Pancreas (tissue), 10 donors: Measurements from ENCODE around the gene PRKCQ. TPM values are rescaled to one million over a fixed set of nuclear protein-coding genes. Genes with fewer than 3 reads are reported as not detected.

Source experiments
- ATAC-seq, 4 donors: fragments of 200-7000 bp; cut with Tn5 transposase; one replicate each; pipeline versions ENCODE4 v1.8.0 to v1.9.1; 2020; ENCODE audit warnings: mild to moderate bottlenecking in 4 of 4, moderate library complexity in 4 of 4
- DNase-seq, 6 donors: peaks; one replicate each; pipeline ENCODE4 v3.0.0-alpha.2; 2020
- FAIRE-seq: peaks from 2 replicates; lab custom pipeline; 2012; peaks lifted over from hg19 to GRCh38; lab: Jason Lieb, UNC
- H3K27ac ChIP-seq, 4 donors: fragments of 200-600 bp; sonication (generic); 1 replicate in 3 of 4; 2 replicates in 1 of 4; pipeline versions ENCODE4 v1.5.0 to v1.8.0; 2020
- H3K27me3 ChIP-seq, 4 donors: fragments of 200-600 bp; one replicate each; pipeline ENCODE4 v1.8.0; 2021
- H3K36me3 ChIP-seq, 3 donors: fragments of 200-600 bp; sonication (generic) in 1 of 3; one replicate each; pipeline versions ENCODE4 v1.5.0 to v1.8.0; 2020 to 2021
- H3K4me1 ChIP-seq, 3 donors: fragments of 200-600 bp; one replicate each; pipeline ENCODE4 v1.8.0; 2021
- H3K4me3 ChIP-seq, 4 donors: fragments of 200-600 bp; sonication (generic) in 2 of 4; one replicate each; pipeline versions ENCODE4 v1.5.0 to v1.8.0; 2020 to 2021
- H3K9me3 ChIP-seq, 4 donors: fragments of 200-600 bp; one replicate each; pipeline ENCODE4 v1.8.0; 2021
- CTCF ChIP-seq, 4 donors: fragments of 200-600 bp; sonication (generic) in 3 of 4; IDR thresholded peaks; one replicate each; pipeline versions ENCODE4 v1.5.0 to v1.8.0; 2021; ENCODE audit warnings: antibody characterized with exemption in 4 of 4
- WGBS, 2 donors: extraction: QIAGEN DNeasy Blood & Tissue Kit; methylation state at CpG; one replicate each; pipeline ENCODE4 v1.1.7; 2013; 5-methylcytosine and 5-hydroxymethylcytosine counted together
- intact Hi-C, 3 donors: fragments of 100-400 bp; cut with DNase I; formaldehyde crosslinking; loops; one replicate each; pipeline versions ENCODE4 v1.11.1 to v1.14.2; 2022
- polyA plus RNA-seq, 2 donors: library from polyadenylated mRNA; stranded (reverse); fragments of 200-250 nt; gene quantifications; one replicate each; pipeline ENCODE4 v1.2.3, GENCODE V29; 2013
- total RNA-seq, 6 donors: library from RNA; stranded (reverse); fragmentation: NEBNext Ultra II Directional in 4 of 6; extraction: Animal tissue kit (Norgen Biotek cat#: 25700) in 4 of 6; gene quantifications; one replicate each; pipeline versions ENCODE4 v1.2.1 to v1.2.4, GENCODE V29; 2021 to 2023
- donor health status: healthy with polysubstance abuse.
- donor health status: DM: no; HTN: no; CAD: no; lungs with moderate emphysema.
- donor health status: DM: no; HTN: no; CAD: no.
- donor health status: control.
- donor health status: control.
- donor health status: Bipolar disorder and iron deficiency.
- donor health status: DM: yes; HTN: yes; CAD: no.
- donor health status: DM: no; HTN: no; CAD: no.
- donor health status: DM: no; HTN: no; CAD: no.
- donor health status: DM: yes; HTN: yes; CAD: no.

The PRKCQ gene
- total and polyA plus RNA-seq, 8 donors = 1.4 to 5.2 (median 3.4) TPM

- TF ChIP-seq CTCF (IDR thresholded peaks at IDR 0.05) = no peak
- Histone ChIP-seq H3K36me3 (no peaks in the 10 kb centered on the region), H3K4me1 (no peaks in the 10 kb centered on the region), H3K27me3 (no peaks in the 10 kb centered on the region), H3K9me3 (no peaks in the 10 kb centered on the region), H3K27ac (no peak overlapping the region), H3K4me3 (no peak overlapping the region)
- FAIRE-seq (no peak), ATAC-seq (no peak), DNase-seq (no peak)
- 87 to 93% methylated on average over 4 of the region's 4 CpGs for WGBS, 2 donors
- intact Hi-C loops = no loop called here
Measured at GRCh38 chr10:6576326-6576725, 3.8 kb downstream of the PRKCQ start.

GRCh38 chr10:6574664-6575176 lies 5.4 kb downstream of the PRKCQ start:
- FAIRE-seq = no peak
- 92 to 95% methylated on average over 2 of the region's 2 CpGs for WGBS, 2 donors
- intact Hi-C loops = no loop called here
- Histone ChIP-seq H3K27ac (no peak overlapping the region), H3K36me3 (no peaks in the 10 kb centered on the region), H3K27me3 (no peaks in the 10 kb centered on the region), H3K9me3 (no peaks in the 10 kb centered on the region), H3K4me3 (no peak overlapping the region), H3K4me1 (no peaks in the 10 kb centered on the region)
- no peak for ATAC-seq
- DNase-seq = no peak
- no peak for TF ChIP-seq CTCF (IDR thresholded peaks at IDR 0.05)

GRCh38 chr10:6570893-6571292 lies 9.2 kb downstream of the PRKCQ start:
- ATAC-seq (no peak), FAIRE-seq (no peak), DNase-seq (no peak)
- Histone ChIP-seq H3K27ac (no peak overlapping the region), H3K9me3 (no peaks in the 10 kb centered on the region), H3K27me3 (no peaks in the 10 kb centered on the region), H3K4me1 (no peaks in the 10 kb centered on the region), H3K4me3 (no peak overlapping the region), H3K36me3 (no peaks in the 10 kb centered on the region)
- 90 to 92% methylated on average over 11 of the region's 11 CpGs for whole genome bisulfite sequencing, 2 donors
- intact Hi-C loops = no loop called here
- no peak for TF ChIP-seq CTCF (IDR thresholded peaks at IDR 0.05)

- Histone ChIP-seq H3K27me3 (no peaks in the 10 kb centered on the region), H3K4me1 (no peaks in the 10 kb centered on the region), H3K4me3 (no peak overlapping the region), H3K27ac (no peak overlapping the region), H3K9me3 (no peaks in the 10 kb centered on the region), H3K36me3 (no peaks in the 10 kb centered on the region)
- DNase-seq (no peak), ATAC-seq (no peak), FAIRE-seq (no peak)
- WGBS, 2 donors = 73 to 81% methylated on average over 7 of the region's 7 CpGs
- intact Hi-C loops = no loop called here
- no peak for TF ChIP-seq CTCF (IDR thresholded peaks at IDR 0.05)
Measured at GRCh38 chr10:6569259-6569658, 10.8 kb downstream of the PRKCQ start.

GRCh38 chr10:6567884-6568283 lies 12.2 kb downstream of the PRKCQ start:
- ATAC-seq (no peak), FAIRE-seq (no peak), DNase-seq (no peak)
- WGBS, 2 donors = 92 to 94% methylated on average over 8 of the region's 8 CpGs
- Histone ChIP-seq H3K4me1 (no peaks in the 10 kb centered on the region), H3K9me3 (no peaks in the 10 kb centered on the region), H3K27me3 (no peaks in the 10 kb centered on the region), H3K27ac (no peak overlapping the region), H3K4me3 (no peak overlapping the region), H3K36me3 (no peaks in the 10 kb centered on the region)
- no peak for TF ChIP-seq CTCF (IDR thresholded peaks at IDR 0.05)
- intact Hi-C loops = no loop called here
